ENCODE data around the gene BLNK.

GRCh38 chr10:96222908-96223307, 48.5 kb downstream of the BLNK start:
- no peak for TF ChIP-seq CTCF (conservative IDR thresholded peaks at IDR 0.05; ENCODE audit: low read depth in 2 of 2)
- TF ChIP-seq EZH2 (IDR thresholded peaks at IDR 0.05; ENCODE audit: low read depth, unreplicated experiment), result no peak
- no peak for TF ChIP-seq POLR2AphosphoS5 (IDR thresholded peaks at IDR 0.05; ENCODE audit: low read depth)
- TF ChIP-seq JUNB (IDR thresholded peaks at IDR 0.05; ENCODE audit: unreplicated experiment), result no peak
- no peak for TF ChIP-seq REST (IDR thresholded peaks at IDR 0.05; ENCODE audit: unreplicated experiment)
- no peak for TF ChIP-seq ZNF114 (CRISPR knock-in tag; IDR thresholded peaks at IDR 0.05)
- no peak for TF ChIP-seq EZH2phosphoT487 (IDR thresholded peaks at IDR 0.05; ENCODE audit: unreplicated experiment)
- no peak for TF ChIP-seq CREB1 (CRISPR knock-in tag; IDR thresholded peaks at IDR 0.05; ENCODE audit: low read depth)
- no peak for TF ChIP-seq ETS1 (IDR thresholded peaks at IDR 0.05)
- no peak for TF ChIP-seq STAT1 (IDR thresholded peaks at IDR 0.05; ENCODE audit: unreplicated experiment)
